Neural crest cell (in vitro differentiated cells): ENCODE data around the gene A4GNT. TPM values are rescaled to one million over a fixed set of nuclear protein-coding genes. Genes with fewer than 3 reads are reported as not detected.
A peak's percentile ranks its signal among the peaks of the same experiment; 100 is the strongest.

Experiments
- DNase-seq: peaks from one replicate; pipeline ENCODE4 v3.0.0; 2021; ENCODE audit warnings: low read depth, mixed read lengths, low spot score
- H3K27ac Mint-ChIP-seq: one replicate; pipeline ENCODE4 v1.8.0; 2021; ENCODE audit warnings: mild to moderate bottlenecking, mixed read lengths; ENCODE audit not compliant: unreplicated experiment
- H3K27me3 Mint-ChIP-seq: 2 replicates; pipeline ENCODE4 v1.8.0; 2021; ENCODE audit warnings: low read depth, mild to moderate bottlenecking, mixed read lengths
- H3K36me3 Mint-ChIP-seq: 2 replicates; pipeline ENCODE4 v1.8.0; 2021; ENCODE audit warnings: low read depth, mild to moderate bottlenecking, mixed read lengths
- H3K4me1 Mint-ChIP-seq: 2 replicates; pipeline ENCODE4 v1.8.0; 2021; ENCODE audit warnings: mixed read lengths
- H3K4me3 Mint-ChIP-seq: one replicate; pipeline ENCODE4 v1.8.0; 2021; ENCODE audit warnings: mild to moderate bottlenecking, mixed read lengths
- H3K9me3 Mint-ChIP-seq: 2 replicates; pipeline ENCODE4 v1.8.0; 2021; ENCODE audit warnings: mixed read lengths
- total RNA-seq: library from RNA; stranded (reverse); gene quantifications from 2 replicates; pipeline ENCODE4 v1.2.1, GENCODE V29; 2021
- TF ChIP-seq, protein P1 (sequence below): fragments of 200-600 bp; sonication (generic); conservative IDR thresholded peaks from 2 replicates; pipeline ENCODE4 v1.5.0; 2021; ENCODE audit warnings: antibody characterized with exemption, mild to moderate bottlenecking

A4GNT gene
- total RNA-seq, 1 donor from 2014 or later = not detected

DNA sequence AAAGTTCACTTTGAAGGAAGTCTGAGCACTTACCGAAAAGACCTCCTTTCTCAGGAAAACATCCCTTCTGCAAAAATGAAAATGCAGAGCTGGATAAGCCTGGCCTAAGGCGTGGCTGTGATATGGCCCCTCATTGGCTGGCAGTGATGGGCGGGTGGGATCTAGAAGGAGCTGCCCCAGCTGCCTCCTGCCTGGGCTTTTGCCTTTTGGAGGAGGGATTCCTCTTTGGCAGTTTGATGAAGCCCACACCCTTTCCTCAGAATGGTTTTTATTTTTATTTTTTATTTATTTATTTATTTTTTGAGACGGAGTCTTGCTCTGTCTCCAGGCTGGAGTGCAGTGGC is 12.8 kb downstream of the A4GNT start:
- DNase-seq = no peak
- Mint-ChIP-seq H3K4me1 (peaks cover 14% of the 10 kb centered on the region), H3K27ac (no peak overlapping the region), H3K27me3 (no peaks in the 10 kb centered on the region), H3K9me3 (peaks cover 2% of the 10 kb centered on the region), H3K36me3 (no peaks in the 10 kb centered on the region), H3K4me3 (no peak overlapping the region)
- TF ChIP-seq, protein P1, sequence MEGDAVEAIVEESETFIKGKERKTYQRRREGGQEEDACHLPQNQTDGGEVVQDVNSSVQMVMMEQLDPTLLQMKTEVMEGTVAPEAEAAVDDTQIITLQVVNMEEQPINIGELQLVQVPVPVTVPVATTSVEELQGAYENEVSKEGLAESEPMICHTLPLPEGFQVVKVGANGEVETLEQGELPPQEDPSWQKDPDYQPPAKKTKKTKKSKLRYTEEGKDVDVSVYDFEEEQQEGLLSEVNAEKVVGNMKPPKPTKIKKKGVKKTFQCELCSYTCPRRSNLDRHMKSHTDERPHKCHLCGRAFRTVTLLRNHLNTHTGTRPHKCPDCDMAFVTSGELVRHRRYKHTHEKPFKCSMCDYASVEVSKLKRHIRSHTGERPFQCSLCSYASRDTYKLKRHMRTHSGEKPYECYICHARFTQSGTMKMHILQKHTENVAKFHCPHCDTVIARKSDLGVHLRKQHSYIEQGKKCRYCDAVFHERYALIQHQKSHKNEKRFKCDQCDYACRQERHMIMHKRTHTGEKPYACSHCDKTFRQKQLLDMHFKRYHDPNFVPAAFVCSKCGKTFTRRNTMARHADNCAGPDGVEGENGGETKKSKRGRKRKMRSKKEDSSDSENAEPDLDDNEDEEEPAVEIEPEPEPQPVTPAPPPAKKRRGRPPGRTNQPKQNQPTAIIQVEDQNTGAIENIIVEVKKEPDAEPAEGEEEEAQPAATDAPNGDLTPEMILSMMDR = no peak

DNA sequence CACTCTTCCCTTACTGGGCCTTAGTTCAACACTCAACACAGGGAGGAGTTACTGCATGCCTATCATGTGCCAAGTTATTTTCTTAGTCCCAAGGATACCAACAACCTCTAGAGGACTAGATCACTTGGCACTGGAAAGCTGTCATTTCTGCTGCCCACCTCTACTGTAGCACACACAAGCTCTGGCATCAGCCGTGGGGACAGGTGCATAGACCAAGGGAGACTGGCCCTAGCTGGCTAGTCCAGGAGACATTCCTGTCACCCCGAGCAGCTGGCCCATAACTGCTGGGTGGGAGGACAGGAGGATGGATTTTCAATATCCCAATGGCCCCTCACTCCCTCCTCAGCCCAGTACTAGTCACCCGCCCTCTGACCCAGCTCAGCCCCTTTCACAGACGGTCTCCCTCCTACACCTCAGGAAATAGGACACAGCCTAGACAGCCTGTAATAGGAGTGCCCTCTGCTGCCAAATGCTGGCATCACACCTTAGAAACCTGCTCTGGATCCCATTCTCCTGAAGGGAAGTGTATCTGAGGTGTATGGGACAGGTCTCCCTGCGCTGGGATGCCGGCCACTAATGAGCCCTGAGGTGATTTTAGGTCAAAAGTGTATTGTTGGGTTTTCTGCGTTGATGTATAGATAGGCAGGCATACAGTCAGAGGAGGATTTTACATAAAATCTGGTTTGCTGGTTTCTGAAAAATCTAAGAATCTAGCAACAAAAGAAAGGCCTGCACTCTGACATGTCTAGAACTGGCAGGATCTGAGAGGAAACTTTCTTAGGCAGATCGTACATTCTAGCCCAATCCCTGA is 13.4 kb downstream of the A4GNT start:
- DNase-seq = peak; percentile 82
- peak overlapping the region; percentile 47 for H3K4me3 Mint-ChIP-seq
- peaks cover 2% of the 10 kb centered on the region for H3K9me3 Mint-ChIP-seq
- no peak overlapping the region for H3K27ac Mint-ChIP-seq
- TF ChIP-seq, protein P1 = peak; percentile 80
- peaks cover 20% of the 10 kb centered on the region for H3K4me1 Mint-ChIP-seq
- no peaks in the 10 kb centered on the region for H3K36me3 Mint-ChIP-seq
- H3K27me3 Mint-ChIP-seq = no peaks in the 10 kb centered on the region

DNA sequence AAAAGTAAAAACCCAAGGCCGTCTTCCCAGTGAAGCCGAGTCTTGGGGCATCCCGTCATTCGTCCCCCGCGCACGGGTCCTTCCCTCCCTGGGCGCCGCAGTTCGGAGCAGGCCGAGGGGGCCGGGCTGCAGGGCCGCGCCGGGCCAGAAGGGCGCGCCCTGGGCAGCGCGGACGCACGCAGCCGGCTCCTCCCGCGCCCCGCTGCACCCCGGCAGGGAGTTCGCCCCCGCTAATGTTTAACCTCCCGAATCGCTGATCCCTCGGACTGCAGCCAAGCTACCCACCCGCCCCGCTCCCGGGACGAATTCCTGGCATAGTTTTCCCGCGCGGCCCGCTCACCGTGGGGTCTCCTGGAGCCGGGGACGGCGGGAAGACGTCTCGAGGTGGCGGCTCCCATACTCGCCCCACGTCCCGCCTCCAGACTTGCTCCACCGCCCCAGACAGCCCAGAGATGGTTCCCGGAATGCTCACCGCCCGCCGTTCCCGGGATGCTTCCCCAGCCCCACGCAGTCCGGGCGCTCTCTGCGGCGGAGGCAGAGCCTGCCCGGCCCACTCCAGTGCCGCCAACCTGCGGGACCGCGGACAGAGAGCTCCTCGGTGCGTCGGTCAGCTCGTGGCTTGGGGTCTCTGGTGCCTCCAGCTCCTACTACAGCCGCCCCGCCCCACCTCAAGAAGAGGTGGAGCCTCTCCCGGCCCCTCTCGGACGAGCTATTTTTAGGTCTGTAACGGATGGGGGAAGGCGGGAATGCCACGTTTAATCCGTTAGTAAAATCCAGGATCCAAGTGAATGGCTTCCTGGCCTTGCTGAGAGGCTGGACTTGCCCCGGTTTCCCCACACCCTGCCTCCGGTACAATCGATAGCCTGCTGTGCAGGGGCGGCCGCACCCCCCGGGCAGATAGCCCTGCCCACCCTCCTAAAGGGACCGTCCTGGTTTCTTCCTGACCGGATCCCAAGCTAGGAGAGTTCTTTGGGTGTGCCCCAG is 16.9 kb downstream of the A4GNT start, which contains the start of gene DZIP1L:
TSS of gene DZIP1L (minus strand) at position 621 of the 984 bp plus-strand sequence. CDS start 11,637 bp downstream, outside the sequence.
- H3K27me3 Mint-ChIP-seq = no peaks in the 10 kb centered on the region
- TF ChIP-seq, protein P1 = peak; percentile 64
- peaks cover 3% of the 10 kb centered on the region for H3K36me3 Mint-ChIP-seq
- peaks cover 30% of the 10 kb centered on the region for H3K4me1 Mint-ChIP-seq
- peak within 1 kb of the TSS; percentile 99 for H3K27ac Mint-ChIP-seq
- H3K9me3 Mint-ChIP-seq = no peaks in the 10 kb centered on the region
- peak; percentile 62 for DNase-seq
- H3K4me3 Mint-ChIP-seq = peak within 1 kb of the TSS; percentile 98

DNA sequence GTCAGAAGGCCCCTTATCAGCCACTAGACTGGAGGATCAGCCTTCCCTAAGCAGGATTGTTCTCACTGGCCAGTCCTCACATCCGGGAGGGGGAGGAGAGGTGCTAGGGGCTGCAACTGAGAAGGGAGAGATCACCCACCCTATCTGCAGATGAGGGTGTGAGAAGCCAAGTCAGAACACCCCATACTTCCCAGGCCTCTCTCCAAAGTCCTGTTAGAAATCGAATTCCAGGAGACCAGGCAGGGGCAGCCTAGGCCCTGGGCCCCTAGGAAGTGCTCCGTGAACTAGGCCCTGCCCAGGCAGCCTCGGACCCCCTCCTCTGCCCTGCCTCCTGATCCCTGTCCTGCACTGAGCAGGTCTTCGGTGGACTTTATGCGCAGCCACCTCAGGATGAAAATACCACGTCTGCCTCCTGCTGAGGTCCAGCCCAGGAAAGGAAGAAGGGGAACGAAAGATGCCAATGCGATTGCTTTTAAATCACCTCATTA is 17.7 kb downstream of the A4GNT start:
- Mint-ChIP-seq H3K27me3 (no peaks in the 10 kb centered on the region), H3K36me3 (peaks cover 3% of the 10 kb centered on the region), H3K4me1 (peaks cover 30% of the 10 kb centered on the region), H3K27ac (peak overlapping the region; percentile 99), H3K4me3 (peak overlapping the region; percentile 98), H3K9me3 (no peaks in the 10 kb centered on the region)
- DNase-seq = peak; percentile 13
- TF ChIP-seq, protein P1 = no peak

DNA sequence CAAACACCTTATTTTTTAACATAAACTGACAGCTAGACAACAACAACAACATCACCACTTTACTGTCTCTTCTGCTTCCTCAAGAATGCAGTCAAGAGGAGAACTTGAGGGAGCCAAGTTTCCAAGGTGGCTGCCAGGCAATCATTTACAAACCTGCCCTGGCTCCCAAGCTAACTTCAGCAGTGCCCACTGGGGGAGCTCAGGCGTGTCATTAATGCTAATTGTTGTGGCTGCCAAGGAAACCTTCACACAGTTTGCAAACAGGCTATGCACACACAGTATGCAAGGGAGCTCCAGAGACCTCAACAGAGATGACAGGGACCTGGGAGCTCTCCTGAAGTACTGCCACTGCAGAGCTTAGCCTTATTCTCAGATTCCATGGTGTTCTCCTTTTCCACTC is 18.9 kb downstream of the A4GNT start:
- no peaks in the 10 kb centered on the region for H3K27me3 Mint-ChIP-seq
- H3K9me3 Mint-ChIP-seq = no peaks in the 10 kb centered on the region
- peaks cover 3% of the 10 kb centered on the region for H3K36me3 Mint-ChIP-seq
- TF ChIP-seq, protein P1 = no peak
- no peak overlapping the region for H3K27ac Mint-ChIP-seq
- H3K4me1 Mint-ChIP-seq = peaks cover 30% of the 10 kb centered on the region
- DNase-seq = no peak
- H3K4me3 Mint-ChIP-seq = peak overlapping the region; percentile 98
